Measurements from ENCODE around the gene SNTA1. TPM values are rescaled to one million over a fixed set of nuclear protein-coding genes. Genes with fewer than 3 reads are reported as not detected.

SNTA1 gene
- total and polyA plus RNA-seq, 2 of the 13 experiments (the other 11 are each of a cell fraction or from before 2014, with no cell fraction given), result 16.4 to 18.3 TPM

- TF ChIP-seq, protein P1, sequence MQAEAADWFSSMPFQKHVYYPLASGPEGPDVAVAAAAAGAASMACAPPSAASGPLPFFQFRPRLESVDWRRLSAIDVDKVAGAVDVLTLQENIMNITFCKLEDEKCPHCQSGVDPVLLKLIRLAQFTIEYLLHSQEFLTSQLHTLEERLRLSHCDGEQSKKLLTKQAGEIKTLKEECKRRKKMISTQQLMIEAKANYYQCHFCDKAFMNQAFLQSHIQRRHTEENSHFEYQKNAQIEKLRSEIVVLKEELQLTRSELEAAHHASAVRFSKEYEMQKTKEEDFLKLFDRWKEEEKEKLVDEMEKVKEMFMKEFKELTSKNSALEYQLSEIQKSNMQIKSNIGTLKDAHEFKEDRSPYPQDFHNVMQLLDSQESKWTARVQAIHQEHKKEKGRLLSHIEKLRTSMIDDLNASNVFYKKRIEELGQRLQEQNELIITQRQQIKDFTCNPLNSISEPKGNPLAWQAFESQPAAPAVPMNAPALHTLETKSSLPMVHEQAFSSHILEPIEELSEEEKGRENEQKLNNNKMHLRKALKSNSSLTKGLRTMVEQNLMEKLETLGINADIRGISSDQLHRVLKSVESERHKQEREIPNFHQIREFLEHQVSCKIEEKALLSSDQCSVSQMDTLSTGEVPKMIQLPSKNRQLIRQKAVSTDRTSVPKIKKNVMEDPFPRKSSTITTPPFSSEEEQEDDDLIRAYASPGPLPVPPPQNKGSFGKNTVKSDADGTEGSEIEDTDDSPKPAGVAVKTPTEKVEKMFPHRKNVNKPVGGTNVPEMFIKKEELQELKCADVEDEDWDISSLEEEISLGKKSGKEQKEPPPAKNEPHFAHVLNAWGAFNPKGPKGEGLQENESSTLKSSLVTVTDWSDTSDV (CRISPR knock-in tag; IDR thresholded peaks at IDR 0.05), result no peak; the same call in 1 of the 2 replicates
- no peak for TF ChIP-seq RELA (CRISPR knock-in tag; IDR thresholded peaks at IDR 0.05)
- peak; percentile 33; the same call in 1 of the 2 replicates for TF ChIP-seq GABPA (IDR thresholded peaks at IDR 0.05; ENCODE audit: low read depth, low read length)
- peak; percentile 78 for TF ChIP-seq GABPA (CRISPR knock-in tag; IDR thresholded peaks at IDR 0.05; ENCODE audit: low read depth)
- no peak for TF ChIP-seq MATR3 (CRISPR knock-in tag; IDR thresholded peaks at IDR 0.05)
- TF ChIP-seq ZNF569 (CRISPR knock-in tag; IDR thresholded peaks at IDR 0.05; ENCODE audit: borderline replicate concordance), result no peak
- peak; percentile 81 for TF ChIP-seq KMT2B (CRISPR knock-in tag; IDR thresholded peaks at IDR 0.05)
- TF ChIP-seq USF2 (IDR thresholded peaks at IDR 0.05; ENCODE audit: low read depth, low read length), result peak; percentile 61
- peak; percentile 52; the same call in 1 of the 2 replicates for TF ChIP-seq USF2 (CRISPR knock-in tag; IDR thresholded peaks at IDR 0.05; ENCODE audit: borderline replicate concordance)
- peak; percentile 26; the same call in 1 of the 2 replicates for TF ChIP-seq ZNF7 (CRISPR knock-in tag; IDR thresholded peaks at IDR 0.05)
- TF ChIP-seq TCF7 (IDR thresholded peaks at IDR 0.05; ENCODE audit: low read depth), result no peak
- peak; percentile 58; the same call in 1 of the 2 replicates for TF ChIP-seq ZBTB34 (CRISPR knock-in tag; IDR thresholded peaks at IDR 0.05)
- peak; percentile 92; the same call in 1 of the 2 replicates for TF ChIP-seq ZNF691 (CRISPR knock-in tag; IDR thresholded peaks at IDR 0.05; ENCODE audit: borderline replicate concordance, low read depth)
- TF ChIP-seq HOXA3 (CRISPR knock-in tag; IDR thresholded peaks at IDR 0.05), result peak; percentile 89
- TF ChIP-seq, protein P2, sequence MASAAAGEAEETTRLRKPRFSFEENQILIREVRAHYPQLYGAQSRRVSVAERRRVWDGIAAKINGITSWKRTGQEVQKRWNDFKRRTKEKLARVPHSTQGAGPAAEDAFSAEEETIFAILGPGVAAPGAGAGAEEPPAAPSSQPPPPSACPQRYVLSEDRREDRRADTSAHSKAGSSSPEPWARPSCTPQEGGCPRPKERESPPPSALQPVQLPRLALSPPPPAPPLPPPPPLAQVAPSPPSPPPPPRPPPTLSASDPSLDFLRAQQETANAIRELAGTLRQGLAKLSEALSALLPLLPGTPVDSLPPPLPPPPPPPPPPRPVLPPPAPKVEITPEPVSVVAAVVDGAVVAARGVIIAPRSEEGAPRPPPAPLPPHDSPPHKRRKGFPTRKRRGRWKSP (CRISPR knock-in tag; IDR thresholded peaks at IDR 0.05), result peak; percentile 82; the same call in 1 of the 2 replicates
- no peak for TF ChIP-seq ZNF546 (CRISPR knock-in tag; conservative IDR thresholded peaks at IDR 0.05)
Observed at GRCh38 chr20:33489495-33490022, 46.0 kb upstream of the SNTA1 start (continued).
